Fibroblast of pulmonary artery (primary cell): ENCODE measurements around the gene SLC25A6.
A peak's percentile ranks its signal among the peaks of the same experiment; 100 is the strongest.
"Not testable (repeated sequence)": the region's sequence is repeated elsewhere in the genome, so short reads cannot be mapped to it uniquely, and the experiment has no call there.

Experiments used
- DNase-seq: peaks from one replicate; pipeline ENCODE4 v3.0.0-alpha.2; 2010; ENCODE audit warnings: low read depth
- H3K4me3 ChIP-seq: replicated peaks from 2 replicates; pipeline ENCODE4 v1.5.1; 2011; ENCODE audit warnings: low read depth, mild to moderate bottlenecking, control low read depth, low read length, moderate library complexity
- CTCF ChIP-seq: IDR thresholded peaks from 2 replicates; pipeline ENCODE4 v1.5.1; 2011; ENCODE audit warnings: mild to moderate bottlenecking, control low read depth, low read length, inconsistent platforms; ENCODE audit errors: missing control alignments

SLC25A6 gene

GRCh38 chrX:1391707-1392375, at the start of gene SLC25A6:
Gene SLC25A6 (minus strand): TSS chrX:1392113. CDS start chrX:1392009, 104 bp downstream.
- TF ChIP-seq CTCF, result no peak
- peak; percentile 98 for DNase-seq
- peak within 1 kb of the TSS; percentile 100 for H3K4me3 ChIP-seq

- TF ChIP-seq CTCF, result no peak
- DNase-seq, result no peak
- H3K4me3 ChIP-seq, result no peak overlapping the region
Observed at GRCh38 chrX:1440506-1440905, 48.6 kb upstream of the SLC25A6 start.

GRCh38 chrX:1435241-1435895, 43.5 kb upstream of the SLC25A6 start:
- H3K4me3 ChIP-seq, result no peak overlapping the region
- no peak for TF ChIP-seq CTCF
- no peak for DNase-seq

GRCh38 chrX:1434871-1435240, 42.9 kb upstream of the SLC25A6 start:
- no peak for DNase-seq
- no peak overlapping the region for H3K4me3 ChIP-seq
- no peak for TF ChIP-seq CTCF

- TF ChIP-seq CTCF, result no peak
- no peak for DNase-seq
- H3K4me3 ChIP-seq, result no peak overlapping the region
Observed at GRCh38 chrX:1433646-1434357, 41.9 kb upstream of the SLC25A6 start.

GRCh38 chrX:1430451-1430850, 38.5 kb upstream of the SLC25A6 start:
- H3K4me3 ChIP-seq, result no peak overlapping the region
- TF ChIP-seq CTCF, result no peak
- no peak for DNase-seq

- no peak overlapping the region for H3K4me3 ChIP-seq
- no peak for TF ChIP-seq CTCF
- no peak for DNase-seq
Observed at GRCh38 chrX:1427756-1428155, 35.8 kb upstream of the SLC25A6 start.

- not testable (repeated sequence) for H3K4me3 ChIP-seq, DNase-seq
Observed at GRCh38 chrX:1426321-1426720, 34.4 kb upstream of the SLC25A6 start.
